GM10266 (cell line): Measurements from ENCODE around the gene CNTNAP2.

Experiments
- DNase-seq: peaks from one replicate; pipeline ENCODE4 v3.0.0; 2012; ENCODE audit errors: extremely low spot score
- CTCF ChIP-seq: IDR thresholded peaks from 2 replicates; pipeline ENCODE4 v1.5.1; 2012; ENCODE audit warnings: mild to moderate bottlenecking, low read depth; ENCODE audit not compliant: control insufficient read depth, insufficient read depth; ENCODE audit errors: missing control alignments

Gene CNTNAP2

GRCh38 chr7:146864644-146865043, 748.0 kb downstream of the CNTNAP2 start:
- no peak for DNase-seq
- TF ChIP-seq CTCF: no peak

GRCh38 chr7:146865696-146866095, 749.1 kb downstream of the CNTNAP2 start:
- DNase-seq: no peak
- no peak for TF ChIP-seq CTCF

- DNase-seq: no peak
- no peak for TF ChIP-seq CTCF
These were observed 758.1 kb downstream of the CNTNAP2 start for GRCh38 chr7:146874722-146875121.

- DNase-seq: no peak
- TF ChIP-seq CTCF: no peak
These were observed 758.7 kb downstream of the CNTNAP2 start for GRCh38 chr7:146875237-146875785.

- no peak for TF ChIP-seq CTCF
- no peak for DNase-seq
These were observed 759.4 kb downstream of the CNTNAP2 start for GRCh38 chr7:146875981-146876380.

GRCh38 chr7:146876411-146876810, 759.8 kb downstream of the CNTNAP2 start:
- DNase-seq: no peak
- no peak for TF ChIP-seq CTCF

- DNase-seq: no peak
- TF ChIP-seq CTCF: no peak
These were observed 762.3 kb downstream of the CNTNAP2 start for GRCh38 chr7:146878901-146879300.
